PC-3 (cell line): Measurements from ENCODE around the gene LMO7. TPM values are rescaled to one million over a fixed set of nuclear protein-coding genes. Genes with fewer than 3 reads are reported as not detected.
"Not testable (repeated sequence)": the region's sequence is repeated elsewhere in the genome, so short reads cannot be mapped to it uniquely, and the experiment has no call there.

ENCODE experiments used
- ATAC-seq: fragments of 200-7000 bp; cut with Tn5 transposase; 2 replicates; pipeline ENCODE4 v1.9.1; 2020; ENCODE audit warnings: mild to moderate bottlenecking, moderate library complexity
- BruUV-seq: library from RNA; stranded (reverse); fragments of 400-500 nt; replicated peaks from 2 replicates; lab custom pipeline; 2021; lab: Mats Ljungman, UMichigan
- CTCF ChIA-PET: fragments of 300-600 bp; sonication (Branson Sonifier 250); formaldehyde crosslinking; loops from one replicate; lab custom pipeline; 2022; ENCODE audit warnings: antibody characterized with exemption; lab: Charles Lee
- POLR2A ChIA-PET: fragments of 300-600 bp; sonication (Branson Sonifier 250); formaldehyde crosslinking; loops from one replicate; lab custom pipeline; 2022; ENCODE audit warnings: antibody characterized with exemption; ENCODE audit not compliant: unreplicated experiment; lab: Charles Lee
- DNase-seq: peaks from one replicate; pipeline ENCODE4 v3.0.0-alpha.2; 2015
- H2AFZ ChIP-seq: fragments of 300-600 bp; sonication (generic); 2 replicates; pipeline ENCODE4 v1.6.0; 2016; ENCODE audit warnings: antibody characterized with exemption, low read length
- H3F3A ChIP-seq: fragments of 300-600 bp; sonication (generic); one replicate; pipeline ENCODE4 v1.6.0; 2017; ENCODE audit warnings: antibody characterized with exemption, low read length, control low read depth, mild to moderate bottlenecking; ENCODE audit not compliant: unreplicated experiment
- H3K27ac ChIP-seq: fragments of 300-600 bp; sonication (generic); 2 replicates; pipeline ENCODE4 v1.5.1; 2016; ENCODE audit warnings: mild to moderate bottlenecking, low read length
- H3K27me3 ChIP-seq: fragments of 300-600 bp; sonication (generic); 2 replicates; pipeline ENCODE4 v1.6.1; 2016; ENCODE audit warnings: low read length, mixed read lengths
- H3K36me3 ChIP-seq: fragments of 300-600 bp; sonication (generic); 2 replicates; pipeline ENCODE4 v1.6.1; 2016; ENCODE audit warnings: low read depth, mixed run types, low read length, mixed read lengths
- H3K4me1 ChIP-seq: fragments of 300-600 bp; sonication (generic); 2 replicates; pipeline ENCODE4 v1.5.1; 2016; ENCODE audit warnings: low read length; ENCODE audit not compliant: insufficient read depth
- H3K4me2 ChIP-seq: fragments of 300-600 bp; sonication (generic); 2 replicates; pipeline ENCODE4 v1.6.0; 2016; ENCODE audit warnings: low read length
- H3K4me3 ChIP-seq: fragments of 300-600 bp; sonication (generic); 2 replicates; pipeline ENCODE4 v1.5.1; 2016; ENCODE audit warnings: mild to moderate bottlenecking, low read length, mixed read lengths
- H3K79me2 ChIP-seq: fragments of 300-600 bp; sonication (generic); 2 replicates; pipeline ENCODE4 v1.6.1; 2017; ENCODE audit warnings: low read length, mixed read lengths
- H3K9ac ChIP-seq: fragments of 300-600 bp; sonication (generic); 2 replicates; pipeline ENCODE4 v1.6.0; 2016; ENCODE audit warnings: mild to moderate bottlenecking, low read length
- H3K9me2 ChIP-seq: fragments of 300-600 bp; sonication (generic); replicated peaks from 2 replicates; pipeline ENCODE4 v1.6.1; 2016; ENCODE audit warnings: mixed run types, low read length, mixed read lengths
- H3K9me3 ChIP-seq: fragments of 300-600 bp; sonication (generic); 2 replicates; pipeline ENCODE4 v1.6.1; 2016; ENCODE audit warnings: low read length, mixed read lengths
- H4K20me1 ChIP-seq: fragments of 300-600 bp; sonication (generic); 2 replicates; pipeline ENCODE4 v1.6.1; 2016; ENCODE audit warnings: low read length, mixed read lengths
- CTCF ChIP-seq: fragments of 300-600 bp; sonication (generic); conservative IDR thresholded peaks from 2 replicates; pipeline ENCODE4 v1.5.1; 2017; ENCODE audit warnings: antibody characterized with exemption, low read depth, mild to moderate bottlenecking, low read length
- EZH2 ChIP-seq: fragments of 300-600 bp; sonication (generic); IDR thresholded peaks from one replicate; pipeline ENCODE4 v1.6.1; 2017; ENCODE audit warnings: antibody characterized with exemption, mild to moderate bottlenecking, low read length; ENCODE audit not compliant: unreplicated experiment
- EZH2phosphoT487 ChIP-seq: fragments of 300-600 bp; sonication (generic); IDR thresholded peaks from 2 replicates; pipeline ENCODE4 v1.6.1; 2018; ENCODE audit warnings: mild to moderate bottlenecking, antibody characterized with exemption, low read length, borderline replicate concordance
- intact Hi-C: fragments of 100-400 bp; cut with micrococcal nuclease; formaldehyde crosslinking; loops from 2 replicates; pipeline ENCODE4 v1.9.0; 2023
- total RNA-seq: library from RNA; depleted of rRNA; stranded (reverse); fragments of >200 nt; gene quantifications from 2 replicates; pipeline ENCODE4 v1.2.3, GENCODE V29; 2014

The LMO7 gene
- total RNA-seq, 1 experiment from 2014 or later: 83.6 TPM

DNA sequence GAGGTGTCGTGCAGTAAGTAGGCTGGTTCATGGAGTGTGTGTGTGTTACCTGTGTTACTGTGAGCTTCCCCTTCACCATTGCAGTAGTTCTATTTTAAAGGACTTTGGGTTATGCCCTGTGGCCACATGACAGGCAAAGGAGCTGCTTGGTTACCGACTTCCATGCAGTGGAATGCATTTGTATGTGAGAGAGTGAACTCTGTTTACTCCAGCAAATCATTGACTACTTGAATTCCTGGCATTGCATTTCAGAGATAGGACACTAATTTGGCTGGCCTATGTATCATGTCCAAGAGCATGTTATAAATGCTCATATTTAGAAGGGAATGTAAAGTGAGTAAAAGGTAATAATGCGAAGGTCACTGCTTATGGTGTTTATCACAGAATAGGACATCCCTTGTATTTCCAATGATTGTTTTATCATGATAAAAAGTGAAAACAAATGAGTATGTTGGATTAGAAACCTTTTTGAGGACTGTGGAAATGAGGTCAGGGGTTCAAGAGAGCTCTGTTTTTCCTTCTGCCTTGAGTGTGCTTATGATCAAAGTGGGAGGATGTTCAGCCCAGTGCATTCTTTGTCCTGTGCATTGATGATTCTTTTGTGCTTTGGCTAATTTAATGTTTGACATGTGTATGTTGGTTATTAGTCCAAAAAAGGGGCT, 156.5 kb downstream of the LMO7 start:
- Histone ChIP-seq H3K4me3 (no peak overlapping the region), H3K9me2 (no peaks in the 10 kb centered on the region), H3K9me3 (no peaks in the 10 kb centered on the region), H3K27ac (no peak overlapping the region), H2AFZ (no peak overlapping the region), H3K4me2 (no peak overlapping the region), H3F3A (peaks cover 8% of the 10 kb centered on the region), H3K4me1 (peaks cover 24% of the 10 kb centered on the region), H3K9ac (no peak overlapping the region), H3K36me3 (peaks cover 11% of the 10 kb centered on the region), H3K79me2 (peaks cover 62% of the 10 kb centered on the region), H3K27me3 (no peaks in the 10 kb centered on the region), H4K20me1 (no peaks in the 10 kb centered on the region)
- TF ChIP-seq EZH2phosphoT487 (no peak), CTCF (no peak), EZH2 (no peak)
- intact Hi-C loops: no loop called here
- POLR2A ChIA-PET: no interaction called here
- DNase-seq (no peak), ATAC-seq (no peak)
- CTCF ChIA-PET: no interaction called here
- no TSS peak for BruUV-seq

- BruUV-seq, intact Hi-C loops, H4K20me1 ChIP-seq: not testable (repeated sequence)
Measured at GRCh38 chr13:75793188-75793567, 157.0 kb downstream of the LMO7 start.

GRCh38 chr13:75794663-75795062, 158.5 kb downstream of the LMO7 start:
- Histone ChIP-seq H4K20me1 (no peaks in the 10 kb centered on the region), H3K9me3 (no peaks in the 10 kb centered on the region), H3K79me2 (peaks cover 46% of the 10 kb centered on the region), H3K9ac (no peak overlapping the region), H2AFZ (no peak overlapping the region), H3K4me1 (peaks cover 37% of the 10 kb centered on the region), H3F3A (peaks cover 8% of the 10 kb centered on the region), H3K36me3 (peaks cover 20% of the 10 kb centered on the region), H3K27ac (no peak overlapping the region), H3K4me3 (no peak overlapping the region), H3K9me2 (no peaks in the 10 kb centered on the region), H3K4me2 (no peak overlapping the region), H3K27me3 (no peaks in the 10 kb centered on the region)
- TF ChIP-seq EZH2 (no peak), CTCF (no peak), EZH2phosphoT487 (no peak)
- no TSS peak for BruUV-seq
- no peak for ATAC-seq
- intact Hi-C loops: loop anchor here (5.0 kb wide), 2 partner anchors 32 to 87 kb away; no protein-coding TSS in a partner anchor
- no peak for DNase-seq
- CTCF ChIA-PET: no interaction called here
- POLR2A ChIA-PET: no interaction called here

More at GRCh38 chr13:75793188-75793567, 157.0 kb downstream of the LMO7 start:
- H3K9me2 ChIP-seq, DNase-seq, H3K4me3 ChIP-seq, H2AFZ ChIP-seq, H3K9me3 ChIP-seq, CTCF ChIA-PET, H3K4me2 ChIP-seq, H3K27me3 ChIP-seq, ATAC-seq, POLR2A ChIA-PET, H3K9ac ChIP-seq, H3K27ac ChIP-seq, H3F3A ChIP-seq: not testable (repeated sequence)
- Histone ChIP-seq H3K36me3 (peaks cover 14% of the 10 kb centered on the region), H3K79me2 (peaks cover 57% of the 10 kb centered on the region), H3K4me1 (peaks cover 30% of the 10 kb centered on the region)
